HG02938 (cell line): ENCODE measurements around the gene RSPO4.

Experiments used
- ATAC-seq: cut with Tn5 transposase; IDR thresholded peaks from one replicate; pipeline ENCODE4 v1.9.1; 2021; ENCODE audit warnings: mild to moderate bottlenecking, moderate library complexity; ENCODE audit not compliant: unreplicated experiment

The RSPO4 gene

DNA sequence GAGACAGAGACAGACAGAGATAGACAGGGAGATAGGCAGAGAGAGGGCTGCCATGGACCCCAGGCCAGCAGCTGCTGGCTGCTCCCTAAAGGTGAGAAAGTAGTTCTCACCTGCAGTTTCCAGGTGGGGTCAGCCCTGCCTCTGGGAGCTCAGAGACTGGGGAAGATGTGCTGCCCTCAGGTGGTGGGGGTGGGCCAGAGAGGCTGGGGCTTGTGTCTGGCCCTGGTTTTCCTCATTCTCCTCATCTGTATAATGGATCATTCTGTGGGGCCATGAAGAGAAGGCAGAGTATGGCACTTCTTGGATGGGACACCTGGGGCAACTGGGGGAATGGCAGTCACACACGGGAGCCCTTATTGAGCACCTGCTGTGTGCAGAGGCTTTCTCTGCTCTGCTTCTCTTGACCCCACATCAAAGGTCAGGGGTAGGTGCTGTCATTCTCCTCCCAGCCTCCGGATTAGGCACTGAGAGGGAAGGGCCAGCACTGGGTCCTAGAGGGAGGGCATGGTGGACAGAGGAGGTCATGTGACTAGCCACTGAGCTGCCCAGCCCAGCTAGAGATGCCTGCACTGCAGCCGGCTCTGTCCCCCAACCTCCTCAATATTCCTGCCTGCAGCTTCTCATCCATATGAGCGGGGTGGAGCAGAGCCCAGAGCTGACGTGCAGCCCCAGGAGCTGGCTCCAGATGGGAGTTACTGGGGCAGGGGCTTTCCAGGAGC, 90.1 kb downstream of the RSPO4 start:
- no peak for ATAC-seq

DNA sequence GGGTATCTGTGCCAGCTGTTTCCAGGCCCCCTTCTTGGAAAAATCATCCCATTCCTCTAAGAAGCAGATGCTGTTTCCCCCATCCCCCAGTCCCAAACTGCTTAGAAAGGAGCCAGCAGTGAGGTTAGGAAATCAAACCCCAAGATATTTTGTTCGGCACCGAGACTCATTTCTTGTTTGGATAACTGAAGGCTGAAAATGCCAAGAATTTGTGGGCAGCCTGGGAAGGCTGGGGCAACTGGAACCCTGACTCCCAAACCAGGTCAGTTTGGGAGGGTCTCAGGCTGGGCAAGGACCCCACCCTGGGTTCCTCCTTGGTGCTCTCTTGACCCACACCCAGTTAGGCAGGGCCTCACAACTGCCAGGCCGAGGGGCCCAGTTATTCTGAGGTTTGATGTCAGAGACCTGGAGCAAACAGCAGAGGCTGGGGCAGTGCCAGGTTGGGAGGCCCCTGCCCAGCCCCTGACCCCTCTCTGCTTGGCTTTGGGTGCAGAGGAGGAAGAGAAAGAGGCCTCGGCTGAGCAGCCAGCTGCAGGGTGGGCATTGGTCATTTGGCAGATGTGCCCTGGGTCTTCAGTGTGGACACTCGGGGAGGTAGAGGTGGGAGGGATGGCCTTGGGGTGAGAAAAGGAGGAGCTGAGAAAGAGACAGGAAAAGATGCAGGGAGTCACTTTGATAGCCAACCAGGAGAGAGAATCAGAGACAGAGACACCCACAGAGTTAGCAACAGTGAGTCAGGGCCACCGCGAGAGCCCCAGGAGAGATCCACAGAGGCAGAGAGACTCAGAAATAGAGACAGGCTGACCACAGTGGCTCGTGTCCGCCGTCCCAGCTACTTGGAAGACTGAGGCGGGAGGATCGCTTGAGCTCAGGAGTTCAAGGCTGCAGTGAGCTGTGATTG, 91.0 kb downstream of the RSPO4 start:
- ATAC-seq = no peak

DNA sequence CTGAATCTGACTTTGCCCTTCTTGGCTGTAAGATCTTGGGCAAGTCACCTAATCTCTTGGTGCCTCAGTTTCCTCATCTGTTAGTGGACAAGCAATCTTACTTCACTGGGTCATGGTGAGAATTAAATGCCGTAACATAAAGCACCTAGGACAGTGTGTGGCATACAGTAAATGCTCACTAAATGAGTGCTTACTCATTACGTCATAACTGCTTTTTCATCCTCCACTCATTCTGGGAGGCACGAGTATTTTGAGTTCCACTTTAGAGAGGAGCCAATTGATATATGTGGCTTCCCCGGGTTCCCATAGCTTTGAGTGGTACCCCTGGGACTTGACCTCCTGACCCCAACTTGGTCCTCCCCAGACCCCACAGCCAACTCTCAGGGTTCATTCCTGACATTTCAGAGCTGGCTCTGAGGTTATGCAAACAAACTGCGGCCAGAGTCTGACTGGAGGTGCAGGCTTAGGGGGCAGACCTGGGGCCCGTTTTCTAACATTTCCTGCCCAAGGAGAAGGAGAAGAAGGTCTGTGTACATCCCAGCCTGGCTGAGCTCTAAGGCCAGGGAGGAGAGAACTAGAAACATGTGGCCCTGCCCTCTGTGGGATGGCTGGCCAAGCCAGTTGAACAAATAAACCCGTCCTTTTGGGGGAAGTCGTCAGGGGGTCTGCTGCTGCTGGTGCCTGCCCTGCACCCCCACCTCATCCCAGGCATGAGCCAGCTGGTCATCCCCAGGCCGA, 91.8 kb downstream of the RSPO4 start:
- ATAC-seq = no peak

DNA sequence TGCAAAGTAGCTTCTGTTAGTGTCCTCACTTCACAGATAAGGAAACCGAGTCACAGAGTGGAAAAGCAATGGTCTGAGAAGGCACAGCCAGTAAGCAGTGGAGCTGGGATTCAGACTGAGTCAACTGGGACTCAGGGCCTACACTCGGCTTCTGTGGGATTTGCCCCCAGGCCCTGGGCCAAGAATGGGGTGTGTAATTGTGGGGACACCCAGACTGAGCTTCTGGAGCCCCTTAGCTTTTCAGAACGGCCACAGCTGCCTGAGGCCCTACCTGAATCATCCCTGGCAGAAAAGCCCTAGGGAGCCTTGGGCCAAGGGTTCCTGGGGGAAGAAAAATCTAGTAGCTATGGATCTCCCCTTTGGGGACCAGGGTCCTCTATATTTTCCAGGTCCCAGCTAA, 92.5 kb downstream of the RSPO4 start:
- ATAC-seq = no peak
